ENCODE measurements around the gene SLC35F2.
A peak's percentile ranks its signal among the peaks of the same experiment; 100 is the strongest.
"Not testable (repeated sequence)": the region's sequence is repeated elsewhere in the genome, so short reads cannot be mapped to it uniquely, and the experiment has no call there.

The SLC35F2 gene

GRCh38 chr11:107836851-107837250 lies 21.7 kb downstream of the SLC35F2 start:
- DNase-seq, result no peak

- no peak for DNase-seq
Measured at GRCh38 chr11:107834995-107835394, 23.6 kb downstream of the SLC35F2 start.

- not testable (repeated sequence) for DNase-seq
Measured at GRCh38 chr11:107833926-107834325, 24.7 kb downstream of the SLC35F2 start.

GRCh38 chr11:107830915-107831540 lies 27.6 kb downstream of the SLC35F2 start:
- DNase-seq, result no peak

- DNase-seq, result no peak
Measured at GRCh38 chr11:107827041-107827440, 31.5 kb downstream of the SLC35F2 start.

GRCh38 chr11:107825875-107826274 lies 32.7 kb downstream of the SLC35F2 start:
- DNase-seq, result no peak

- DNase-seq, result no peak
Measured at GRCh38 chr11:107824668-107825369, 33.8 kb downstream of the SLC35F2 start.

- DNase-seq, result no peak
Measured at GRCh38 chr11:107821199-107821927, 37.2 kb downstream of the SLC35F2 start.

- no peak for DNase-seq
Measured at GRCh38 chr11:107819361-107820014, 39.1 kb downstream of the SLC35F2 start.

- no peak for DNase-seq
Measured at GRCh38 chr11:107818491-107818890, 40.1 kb downstream of the SLC35F2 start.

- DNase-seq, result no peak
Measured at GRCh38 chr11:107816028-107816427, 42.6 kb downstream of the SLC35F2 start.

GRCh38 chr11:107810875-107811274 lies 47.7 kb downstream of the SLC35F2 start:
- no peak for DNase-seq

- DNase-seq, result no peak
Measured at GRCh38 chr11:107808521-107808920, 50.1 kb downstream of the SLC35F2 start.

- no peak for DNase-seq
Measured at GRCh38 chr11:107804971-107805370, 53.6 kb downstream of the SLC35F2 start.

GRCh38 chr11:107804211-107804610 lies 54.4 kb downstream of the SLC35F2 start:
- DNase-seq, result no peak

GRCh38 chr11:107801641-107802040 lies 56.9 kb downstream of the SLC35F2 start:
- DNase-seq, result no peak

GRCh38 chr11:107799218-107799859 lies 59.2 kb downstream of the SLC35F2 start:
- peak; percentile 44 for DNase-seq

- no peak for DNase-seq
Measured at GRCh38 chr11:107792049-107792443, 66.5 kb downstream of the SLC35F2 start.

- no peak for DNase-seq
Measured at GRCh38 chr11:107791343-107792048, 67.1 kb downstream of the SLC35F2 start.

- DNase-seq, result no peak
Measured at GRCh38 chr11:107789767-107790166, 68.8 kb downstream of the SLC35F2 start.

GRCh38 chr11:107787733-107788132 lies 70.9 kb downstream of the SLC35F2 start:
- DNase-seq, result no peak

GRCh38 chr11:107785401-107785800 lies 73.2 kb downstream of the SLC35F2 start:
- DNase-seq, result no peak

Measured in effector CD4-positive, alpha-beta T cell (primary cell).